Right lobe of liver (tissue), 6 donors: ENCODE results near the gene HESX1. TPM values are rescaled to one million over a fixed set of nuclear protein-coding genes. Genes with fewer than 3 reads are reported as not detected.

ENCODE experiments used
- ATAC-seq, 4 donors: fragments of 200-7000 bp; cut with Tn5 transposase; one replicate each; pipeline ENCODE4 v1.9.1; 2020; ENCODE audit warnings: mild to moderate bottlenecking in 4 of 4, moderate library complexity in 4 of 4
- DNase-seq, 3 donors: peaks; one replicate each; pipeline ENCODE4 v3.0.0-alpha.2; 2020
- H3K27ac ChIP-seq, 3 donors: fragments of 200-600 bp; one replicate each; pipeline ENCODE4 v1.8.0; 2022
- H3K27me3 ChIP-seq, 2 donors: fragments of 200-600 bp; one replicate each; pipeline ENCODE4 v1.8.0; 2022
- H3K36me3 ChIP-seq, 4 donors: fragments of 200-600 bp; sonication (generic) in 1 of 4; one replicate each; pipeline versions ENCODE4 v1.5.1 to v1.8.0; 2017 to 2022; ENCODE audit warnings: control low read depth in 1 of 4
- H3K4me1 ChIP-seq, 4 donors: fragments of 200-600 bp; sonication (generic) in 1 of 4; one replicate each; pipeline versions ENCODE4 v1.5.1 to v1.8.0; 2017 to 2022; ENCODE audit warnings: control low read depth in 1 of 4
- H3K4me3 ChIP-seq, 3 donors: fragments of 200-600 bp; one replicate each; pipeline ENCODE4 v1.8.0; 2022
- H3K9me3 ChIP-seq, 4 donors: fragments of 200-600 bp; sonication (generic) in 1 of 4; one replicate each; pipeline versions ENCODE4 v1.5.1 to v1.8.0; 2017 to 2022; ENCODE audit warnings: control low read depth in 1 of 4
- POLR2A ChIP-seq: fragments of 450-650 bp; IDR thresholded peaks from one replicate; pipeline ENCODE4 v1.6.1; 2017; ENCODE audit warnings: antibody characterized with exemption, mild to moderate bottlenecking
- WGBS: methylation state at CpG from one replicate; pipeline ENCODE4 v1.1.6; 2018; ENCODE audit warnings: low coverage, low lambda C conversion rate; ENCODE audit not compliant: insufficient coverage; ENCODE audit errors: missing lambda C conversion rate; 5-methylcytosine and 5-hydroxymethylcytosine counted together
- intact Hi-C, 2 donors: fragments of 100-400 bp; cut with DNase I; formaldehyde crosslinking; loops; one replicate each; pipeline versions ENCODE4 v1.11.2 to v1.14.1; 2022
- total RNA-seq, 6 experiments: library from RNA; depleted of rRNA in 2 of 6; stranded (reverse); fragments of >200 nt in 2 of 6; fragmentation: NEBNext Ultra II Directional in 3 of 6; extraction: Animal tissue kit (Norgen Biotek cat#: 25700) in 3 of 6; gene quantifications; one replicate each; pipeline versions ENCODE4 v1.1.0 to v1.2.4, GENCODE V29; 2016 to 2023
- TF ChIP-seq, protein P1 (sequence below), 4 donors: fragments of 200-600 bp in 3 of 4; fragments of 450-650 bp in 1 of 4; IDR thresholded peaks; one replicate each; pipeline versions ENCODE4 v1.5.1 to v1.8.0; 2016 to 2022; ENCODE audit warnings: antibody characterized with exemption in 4 of 4, mild to moderate bottlenecking in 2 of 4
- donor health status: DM: no; HTN: yes; CAD: no.
- donor health status: DM: no; HTN: no; CAD: no.
- donor health status: DM: no; HTN: no; CAD: no.
- donor health status: DM: no; HTN: yes; CAD: no.
- donor health status: DM: no; HTN: yes; CAD: no.

The HESX1 gene
- total RNA-seq, 6 experiments from 2014 or later, result 0.22 to 0.95 (median 0.66) TPM; not detected in 2

DNA sequence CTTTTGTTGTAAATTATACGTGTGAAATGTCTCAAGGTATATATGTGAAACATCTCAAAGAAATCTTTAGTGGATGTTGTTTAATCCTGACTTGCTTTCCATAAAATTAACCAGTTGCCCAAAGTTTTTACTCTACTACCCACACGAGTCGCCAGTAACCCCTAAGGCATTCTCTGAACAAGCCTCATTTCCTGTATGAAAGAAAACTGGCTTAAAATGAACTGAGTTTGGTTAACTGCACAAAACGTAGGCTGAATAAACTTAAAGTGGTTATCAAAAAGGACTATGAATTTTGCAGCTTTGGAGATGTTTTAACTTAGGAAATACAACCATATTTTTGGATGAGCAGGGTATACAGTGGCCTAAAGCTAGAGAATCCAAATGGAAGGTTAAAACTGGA is 25.1 kb upstream of the HESX1 start:
- no peaks in the 10 kb centered on the region for H3K9me3 ChIP-seq
- peaks cover 0 to 14% (median 5%) of the 10 kb centered on the region in 4 donors for H3K4me1 ChIP-seq
- no peaks in the 10 kb centered on the region for H3K27me3 ChIP-seq
- H3K36me3 ChIP-seq, result no peaks in the 10 kb centered on the region
- no peak overlapping the region for H3K4me3 ChIP-seq
- no peak for DNase-seq
- H3K27ac ChIP-seq, result no peak overlapping the region
- WGBS, result 60% methylated on average over 4 of the region's 4 CpGs
- ATAC-seq, result no peak
- intact Hi-C loops, result no loop called here
- TF ChIP-seq POLR2A, result no peak
- TF ChIP-seq, protein P1, sequence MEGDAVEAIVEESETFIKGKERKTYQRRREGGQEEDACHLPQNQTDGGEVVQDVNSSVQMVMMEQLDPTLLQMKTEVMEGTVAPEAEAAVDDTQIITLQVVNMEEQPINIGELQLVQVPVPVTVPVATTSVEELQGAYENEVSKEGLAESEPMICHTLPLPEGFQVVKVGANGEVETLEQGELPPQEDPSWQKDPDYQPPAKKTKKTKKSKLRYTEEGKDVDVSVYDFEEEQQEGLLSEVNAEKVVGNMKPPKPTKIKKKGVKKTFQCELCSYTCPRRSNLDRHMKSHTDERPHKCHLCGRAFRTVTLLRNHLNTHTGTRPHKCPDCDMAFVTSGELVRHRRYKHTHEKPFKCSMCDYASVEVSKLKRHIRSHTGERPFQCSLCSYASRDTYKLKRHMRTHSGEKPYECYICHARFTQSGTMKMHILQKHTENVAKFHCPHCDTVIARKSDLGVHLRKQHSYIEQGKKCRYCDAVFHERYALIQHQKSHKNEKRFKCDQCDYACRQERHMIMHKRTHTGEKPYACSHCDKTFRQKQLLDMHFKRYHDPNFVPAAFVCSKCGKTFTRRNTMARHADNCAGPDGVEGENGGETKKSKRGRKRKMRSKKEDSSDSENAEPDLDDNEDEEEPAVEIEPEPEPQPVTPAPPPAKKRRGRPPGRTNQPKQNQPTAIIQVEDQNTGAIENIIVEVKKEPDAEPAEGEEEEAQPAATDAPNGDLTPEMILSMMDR (IDR thresholded peaks at IDR 0.05), result no peak

DNA sequence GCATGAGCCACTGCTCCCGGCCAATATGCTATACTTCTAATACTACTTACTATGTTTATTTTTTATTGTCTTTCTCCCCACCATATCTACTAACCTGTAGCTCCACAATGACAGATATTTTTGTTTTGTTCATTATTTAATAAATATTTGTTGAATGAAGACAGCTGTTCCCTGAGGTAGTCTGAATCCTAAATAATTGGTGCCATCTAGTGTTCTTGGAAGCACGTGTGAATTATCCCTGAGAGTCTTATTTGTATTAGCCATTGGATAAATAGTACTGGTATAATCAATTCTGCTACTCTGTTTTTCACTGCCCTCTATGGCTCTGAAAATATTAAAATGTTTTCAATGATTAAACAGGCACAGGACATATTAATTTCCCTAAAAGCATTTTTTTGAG is 22.1 kb upstream of the HESX1 start:
- 39% methylated on average over 2 of the region's 2 CpGs for WGBS
- ATAC-seq, result peak in 3 of 4 donors; percentile 38 to 67 (median 49)
- Histone ChIP-seq H3K27ac (no peak overlapping the region), H3K4me3 (no peak overlapping the region), H3K36me3 (no peaks in the 10 kb centered on the region), H3K4me1 (no peaks in the 10 kb centered on the region), H3K9me3 (no peaks in the 10 kb centered on the region), H3K27me3 (no peaks in the 10 kb centered on the region)
- no peak for DNase-seq
- TF ChIP-seq, protein P1 (IDR thresholded peaks at IDR 0.05), result peak in 3 of 4 donors; percentile 28 to 42 (median 32)
- TF ChIP-seq POLR2A, result no peak
- intact Hi-C loops, result no loop called here

DNA sequence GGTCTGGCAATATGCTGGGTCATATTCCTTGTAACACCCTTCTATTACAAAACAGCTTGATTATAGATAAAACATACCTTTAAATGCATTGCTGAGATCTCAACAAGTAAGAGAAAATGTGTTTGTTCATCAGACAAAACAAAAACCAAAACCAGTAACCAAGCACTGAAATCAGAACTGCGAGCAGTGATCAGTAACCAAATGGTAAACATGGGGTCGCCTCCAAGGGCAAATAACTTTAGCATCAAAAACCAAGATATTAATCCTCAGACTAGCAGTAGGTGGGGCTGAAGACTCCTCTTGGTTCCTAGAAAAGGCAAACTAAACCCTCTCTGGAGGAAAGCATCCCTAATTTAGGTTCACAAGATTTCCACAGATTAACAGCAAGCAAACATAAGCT is 6.6 kb upstream of the HESX1 start:
- Histone ChIP-seq H3K36me3 (no peaks in the 10 kb centered on the region), H3K4me3 (no peak overlapping the region), H3K4me1 (no peaks in the 10 kb centered on the region), H3K9me3 (no peaks in the 10 kb centered on the region), H3K27ac (no peak overlapping the region), H3K27me3 (no peaks in the 10 kb centered on the region)
- intact Hi-C loops, result no loop called here
- DNase-seq, result no peak
- no peak for TF ChIP-seq POLR2A
- TF ChIP-seq, protein P1 (IDR thresholded peaks at IDR 0.05), result no peak
- ATAC-seq, result no peak
- 71% methylated on average over 2 of the region's 2 CpGs for WGBS

DNA sequence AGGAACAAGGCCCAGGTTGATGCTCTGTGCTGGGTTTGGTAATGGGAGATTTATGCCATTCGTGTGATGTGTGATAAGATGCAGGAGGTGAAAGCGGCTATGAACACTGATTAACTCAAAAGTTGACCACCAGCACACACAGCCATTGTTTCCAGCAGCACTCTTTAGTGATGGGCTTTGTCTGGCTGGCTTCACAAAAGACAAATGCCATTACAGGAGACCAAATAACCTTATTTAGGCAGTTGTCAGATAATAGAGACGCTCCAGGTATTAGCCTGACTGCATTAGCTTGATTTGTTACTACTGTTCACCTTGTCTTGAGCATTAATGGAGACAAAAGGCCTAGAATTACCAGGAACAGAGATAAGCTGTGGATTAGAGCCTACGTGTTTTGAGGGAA is 5.1 kb downstream of the HESX1 start:
- intact Hi-C loops, result no loop called here
- no peaks in the 10 kb centered on the region for H3K27me3 ChIP-seq
- no peaks in the 10 kb centered on the region for H3K9me3 ChIP-seq
- no peaks in the 10 kb centered on the region for H3K4me1 ChIP-seq
- TF ChIP-seq POLR2A, result no peak
- TF ChIP-seq, protein P1 (IDR thresholded peaks at IDR 0.05), result no peak
- no peak for ATAC-seq
- no peak for DNase-seq
- H3K27ac ChIP-seq, result no peak overlapping the region
- H3K4me3 ChIP-seq, result no peak overlapping the region
- WGBS, result 90% methylated on average over 3 of the region's 4 CpGs
- H3K36me3 ChIP-seq, result no peaks in the 10 kb centered on the region

DNA sequence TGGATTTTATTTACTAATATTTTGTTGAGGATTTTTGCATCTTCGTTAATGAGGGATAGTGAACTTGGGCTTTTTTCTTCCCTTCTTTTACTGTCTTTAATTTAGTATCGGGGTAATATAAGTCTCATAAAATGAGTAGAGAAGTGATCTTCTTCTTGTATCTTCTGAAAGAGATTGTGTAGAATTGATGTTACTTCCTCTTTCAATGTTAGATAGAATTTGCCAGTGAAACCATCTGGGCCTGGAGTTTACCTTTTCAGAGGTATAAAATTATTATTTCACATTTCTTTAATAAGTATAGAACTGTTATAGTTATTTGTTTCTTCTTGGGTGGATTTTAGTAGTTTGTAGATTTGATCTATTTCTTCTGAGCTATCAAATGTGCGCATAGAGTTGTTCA is 7.8 kb downstream of the HESX1 start:
- DNase-seq (no peak), ATAC-seq (no peak)
- no peak for TF ChIP-seq POLR2A
- TF ChIP-seq, protein P1 (IDR thresholded peaks at IDR 0.05), result no peak
- intact Hi-C loops, result no loop called here
- whole genome bisulfite sequencing, result 86% methylated on average over 3 of the region's 3 CpGs
- Histone ChIP-seq H3K27me3 (no peaks in the 10 kb centered on the region), H3K36me3 (no peaks in the 10 kb centered on the region), H3K4me1 (no peaks in the 10 kb centered on the region), H3K9me3 (no peaks in the 10 kb centered on the region), H3K27ac (no peak overlapping the region), H3K4me3 (no peak overlapping the region)
